H1 (cell line): ENCODE measurements around the gene NDUFA8.

ENCODE experiments used
- GABPA ChIP-seq: IDR thresholded peaks from 2 replicates; pipeline ENCODE4 v1.6.1; 2011; ENCODE audit warnings: mild to moderate bottlenecking, low read length, moderate library complexity, borderline replicate concordance; ENCODE audit not compliant: insufficient read depth
- MAX ChIP-seq: IDR thresholded peaks from 2 replicates; pipeline ENCODE4 v1.6.1; 2012; ENCODE audit warnings: inconsistent platforms
- POLR2A ChIP-seq, 2 experiments: IDR thresholded peaks; 1 replicate in 1 of 2; 2 replicates in 1 of 2; pipeline ENCODE4 v1.6.1; 2011; ENCODE audit warnings: low read depth in 2 of 2, low read length in 2 of 2, mild to moderate bottlenecking in 2 of 2; ENCODE audit errors: control extremely low read depth in 1 of 2
- POLR2AphosphoS5 ChIP-seq: IDR thresholded peaks from 2 replicates; pipeline ENCODE4 v1.6.1; 2011; ENCODE audit warnings: low read depth, low read length
- SIN3A ChIP-seq, 2 experiments: IDR thresholded peaks in 1 of 2; conservative IDR thresholded peaks in 1 of 2; 2 replicates each; pipeline ENCODE4 v1.6.1; 2011 to 2012; ENCODE audit warnings: low read length in 2 of 2, improper control_type of control experiment in 1 of 2, low read depth in 1 of 2, mild to moderate bottlenecking in 1 of 2
- TF ChIP-seq, protein P1 (sequence below), 3 experiments: IDR thresholded peaks; 1 replicate in 2 of 3; 2 replicates in 1 of 3; pipeline versions ENCODE4 v1.5.1 to v1.6.1; 2011; ENCODE audit warnings: low read length in 3 of 3, mild to moderate bottlenecking in 3 of 3, inconsistent platforms in 2 of 3, low read depth in 1 of 3, moderate library complexity in 1 of 3; ENCODE audit not compliant: insufficient read depth in 1 of 3; ENCODE audit errors: control extremely low read depth in 1 of 3

- TF ChIP-seq POLR2AphosphoS5 = no peak
- TF ChIP-seq, protein P1, sequence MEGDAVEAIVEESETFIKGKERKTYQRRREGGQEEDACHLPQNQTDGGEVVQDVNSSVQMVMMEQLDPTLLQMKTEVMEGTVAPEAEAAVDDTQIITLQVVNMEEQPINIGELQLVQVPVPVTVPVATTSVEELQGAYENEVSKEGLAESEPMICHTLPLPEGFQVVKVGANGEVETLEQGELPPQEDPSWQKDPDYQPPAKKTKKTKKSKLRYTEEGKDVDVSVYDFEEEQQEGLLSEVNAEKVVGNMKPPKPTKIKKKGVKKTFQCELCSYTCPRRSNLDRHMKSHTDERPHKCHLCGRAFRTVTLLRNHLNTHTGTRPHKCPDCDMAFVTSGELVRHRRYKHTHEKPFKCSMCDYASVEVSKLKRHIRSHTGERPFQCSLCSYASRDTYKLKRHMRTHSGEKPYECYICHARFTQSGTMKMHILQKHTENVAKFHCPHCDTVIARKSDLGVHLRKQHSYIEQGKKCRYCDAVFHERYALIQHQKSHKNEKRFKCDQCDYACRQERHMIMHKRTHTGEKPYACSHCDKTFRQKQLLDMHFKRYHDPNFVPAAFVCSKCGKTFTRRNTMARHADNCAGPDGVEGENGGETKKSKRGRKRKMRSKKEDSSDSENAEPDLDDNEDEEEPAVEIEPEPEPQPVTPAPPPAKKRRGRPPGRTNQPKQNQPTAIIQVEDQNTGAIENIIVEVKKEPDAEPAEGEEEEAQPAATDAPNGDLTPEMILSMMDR (IDR thresholded peaks at IDR 0.05; ENCODE audit: control extremely low read depth in 1 of 3, insufficient read depth in 1 of 3, low read depth in 1 of 3, low read length in 3 of 3) = no peak
- no peak for TF ChIP-seq MAX
- TF ChIP-seq SIN3A (conservative IDR thresholded peaks at IDR 0.05 in 1 of 2, IDR thresholded peaks at IDR 0.05 in 1 of 2; ENCODE audit: low read depth in 1 of 2, low read length in 2 of 2) = no peak
- TF ChIP-seq POLR2A (IDR thresholded peaks at IDR 0.05; ENCODE audit: control extremely low read depth in 1 of 2, low read depth in 2 of 2, low read length in 2 of 2) = no peak
- TF ChIP-seq GABPA = no peak
These were observed 14.1 kb downstream of the NDUFA8 start for GRCh38 chr9:122145592-122145863.
